ENCODE results near the gene MAS1L. TPM values are rescaled to one million over a fixed set of nuclear protein-coding genes. Genes with fewer than 3 reads are reported as not detected.
A peak's percentile ranks its signal among the peaks of the same experiment; 100 is the strongest.

MAS1L gene, protein sequence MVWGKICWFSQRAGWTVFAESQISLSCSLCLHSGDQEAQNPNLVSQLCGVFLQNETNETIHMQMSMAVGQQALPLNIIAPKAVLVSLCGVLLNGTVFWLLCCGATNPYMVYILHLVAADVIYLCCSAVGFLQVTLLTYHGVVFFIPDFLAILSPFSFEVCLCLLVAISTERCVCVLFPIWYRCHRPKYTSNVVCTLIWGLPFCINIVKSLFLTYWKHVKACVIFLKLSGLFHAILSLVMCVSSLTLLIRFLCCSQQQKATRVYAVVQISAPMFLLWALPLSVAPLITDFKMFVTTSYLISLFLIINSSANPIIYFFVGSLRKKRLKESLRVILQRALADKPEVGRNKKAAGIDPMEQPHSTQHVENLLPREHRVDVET
- not detected for polyA plus RNA-seq (2013, experiment 1 of 2; ENCODE audit: insufficient read length)
- not detected for polyA plus RNA-seq (2013, experiment 2 of 2; ENCODE audit: insufficient read length)

DNA sequence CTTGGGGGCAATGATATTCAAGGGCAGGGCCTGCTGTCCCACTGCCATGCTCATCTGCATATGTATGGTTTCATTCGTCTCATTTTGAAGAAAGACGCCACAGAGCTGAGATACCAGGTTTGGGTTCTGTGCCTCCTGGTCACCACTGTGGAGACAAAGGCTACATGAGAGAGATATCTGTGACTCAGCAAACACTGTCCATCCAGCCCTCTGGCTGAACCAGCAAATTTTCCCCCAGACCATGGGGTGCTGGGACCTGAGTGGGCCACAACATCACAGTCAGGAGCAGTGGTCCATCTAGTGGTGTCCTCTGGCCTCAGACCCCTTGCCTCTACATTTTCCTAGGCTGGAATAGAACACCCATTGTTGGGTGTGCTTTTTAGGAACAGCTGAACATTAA lies at the start of gene MAS1L:
TSS of gene MAS1L (minus strand) at position 297 of the 400 bp plus-strand sequence. CDS start at position 243, 54 bp downstream.
- no peak for DNase-seq

DNA sequence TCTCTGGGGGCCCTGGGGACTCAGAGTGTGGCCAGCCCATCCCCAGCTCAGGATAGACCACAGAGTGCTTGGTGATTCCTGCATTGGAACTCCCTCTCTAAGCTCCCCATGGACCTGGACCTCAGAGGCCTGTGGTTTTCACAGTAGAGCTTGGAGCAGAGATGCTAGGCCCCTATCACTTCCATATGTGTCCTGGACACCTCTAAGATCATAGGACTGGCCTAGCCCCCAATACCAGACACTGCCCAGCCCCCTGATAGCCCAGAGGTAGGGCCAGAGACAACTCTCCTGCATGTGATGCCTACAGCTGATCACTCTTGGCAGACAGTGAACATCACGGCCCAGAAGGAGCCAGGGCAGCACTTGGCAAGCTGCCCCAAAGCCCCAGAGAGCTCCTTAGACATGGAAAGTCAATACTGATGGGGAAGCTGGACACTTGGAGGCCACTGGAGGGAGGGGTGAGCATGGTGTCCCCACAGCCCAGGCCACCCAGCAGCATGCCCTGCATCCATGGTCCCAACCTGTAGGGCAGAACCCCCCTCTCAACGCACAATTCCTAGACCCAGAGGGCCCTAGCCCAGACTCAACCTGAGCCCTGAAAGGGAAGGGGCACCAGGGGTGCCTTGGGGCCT lies 44.7 kb upstream of the MAS1L start:
- no peak for DNase-seq

GRCh38 chr6:29531668-29532067 lies 43.9 kb upstream of the MAS1L start:
- DNase-seq: no peak

DNA sequence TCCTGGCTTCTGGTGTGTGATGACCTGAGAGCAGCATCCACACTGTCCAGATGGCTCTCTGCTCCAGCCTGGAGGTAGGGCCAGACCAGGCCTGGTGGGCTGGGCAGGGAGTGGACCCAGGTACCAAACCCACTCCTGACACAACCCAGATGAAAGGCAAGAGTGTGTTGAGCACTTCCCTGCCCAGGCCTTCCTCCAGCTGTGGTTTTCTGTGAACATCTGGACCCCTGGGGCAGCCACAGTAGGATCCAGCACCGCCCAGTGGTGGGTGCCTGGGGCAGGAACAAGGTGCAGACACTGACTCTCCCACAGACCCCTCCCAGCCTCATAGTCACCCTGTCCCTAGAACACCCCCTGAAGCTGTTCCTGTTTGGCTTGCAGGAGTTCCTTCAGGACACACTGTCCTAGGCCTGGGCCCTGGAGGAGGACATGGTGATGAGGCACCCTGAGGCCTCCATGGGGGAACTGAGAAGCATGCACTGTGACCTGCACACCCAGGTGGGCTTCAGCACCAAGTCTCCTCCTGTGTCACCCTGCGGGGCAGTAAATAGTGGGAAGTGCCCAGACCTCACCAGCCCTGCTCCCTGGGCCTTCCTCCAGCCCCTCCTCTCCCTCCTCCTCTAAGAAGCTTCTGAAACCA lies 43.0 kb upstream of the MAS1L start:
- no peak for DNase-seq

DNA sequence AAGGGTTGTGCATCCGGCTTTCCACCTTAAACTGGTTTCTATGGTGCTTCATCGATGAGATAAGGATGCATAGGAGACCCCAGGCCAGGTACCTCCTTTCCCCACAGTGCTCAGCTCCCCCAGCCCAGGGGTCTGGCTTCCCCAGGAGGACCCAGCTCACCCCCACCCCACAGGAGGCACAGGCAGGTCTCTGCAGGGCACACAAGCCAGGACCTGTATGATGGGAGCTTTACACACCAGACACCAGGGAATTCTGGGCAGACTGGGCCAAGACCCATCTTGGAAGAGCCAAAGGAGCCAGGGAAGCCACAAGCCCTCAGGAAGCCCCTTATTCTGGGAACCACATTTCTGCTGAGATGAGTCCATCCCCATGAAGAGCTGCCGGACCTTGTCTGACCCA lies 42.2 kb upstream of the MAS1L start:
- DNase-seq: no peak

GRCh38 chr6:29528988-29529560 lies 41.3 kb upstream of the MAS1L start:
- no peak for DNase-seq

- DNase-seq: no peak
These were observed 40.7 kb upstream of the MAS1L start for GRCh38 chr6:29528300-29528931.

- no peak for DNase-seq
These were observed 39.8 kb upstream of the MAS1L start for GRCh38 chr6:29527564-29527963.

GRCh38 chr6:29527126-29527525 lies 39.4 kb upstream of the MAS1L start:
- no peak for DNase-seq

- DNase-seq: no peak
These were observed 37.5 kb upstream of the MAS1L start for GRCh38 chr6:29525311-29525639.

- DNase-seq: no peak
These were observed 36.9 kb upstream of the MAS1L start for GRCh38 chr6:29524444-29525310.

GRCh38 chr6:29524044-29524443 lies 36.3 kb upstream of the MAS1L start:
- DNase-seq: no peak

DNA sequence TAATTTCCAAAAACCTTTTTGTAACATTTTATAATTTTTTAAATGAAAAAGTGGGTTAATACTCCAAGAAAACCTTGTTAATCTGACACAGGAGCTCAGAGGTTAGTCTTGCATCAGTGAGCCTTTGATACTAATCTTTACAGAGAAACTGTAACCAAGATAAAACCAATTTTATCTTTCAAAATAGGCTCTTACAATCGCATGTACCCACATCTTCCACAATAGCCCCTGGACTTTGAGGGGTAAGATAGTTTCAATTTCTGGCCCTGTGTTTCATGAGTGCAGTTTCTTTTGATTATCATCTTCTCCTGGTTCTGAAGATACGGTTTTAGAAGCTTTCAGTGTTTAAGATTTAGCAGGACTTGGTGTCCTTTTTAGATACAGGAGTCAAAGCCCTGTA lies 34.5 kb upstream of the MAS1L start:
- no peak for DNase-seq

- no peak for DNase-seq
These were observed 33.4 kb upstream of the MAS1L start for GRCh38 chr6:29521006-29521680.

DNA sequence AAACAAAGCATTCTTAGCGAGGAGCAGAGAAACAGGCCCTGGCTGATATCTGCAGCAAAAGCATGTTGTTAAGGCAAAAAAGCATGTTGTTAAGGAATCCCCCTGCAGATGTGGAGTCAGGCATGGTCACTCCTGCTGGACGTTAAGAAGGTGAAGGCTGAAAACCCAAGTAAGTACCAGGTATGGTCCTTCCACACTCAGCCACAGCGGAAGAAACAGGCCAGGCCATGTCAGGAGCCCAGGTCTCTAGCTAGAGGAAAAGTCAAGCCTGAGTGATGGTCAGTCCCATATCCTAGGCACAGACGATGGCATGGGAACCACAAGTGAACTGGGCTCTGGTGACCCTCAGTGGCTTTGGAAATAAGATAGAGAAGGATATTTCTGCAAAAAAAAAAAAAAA lies 32.5 kb upstream of the MAS1L start:
- DNase-seq: no peak

GRCh38 chr6:29519291-29520010 lies 31.7 kb upstream of the MAS1L start:
- DNase-seq: no peak

DNA sequence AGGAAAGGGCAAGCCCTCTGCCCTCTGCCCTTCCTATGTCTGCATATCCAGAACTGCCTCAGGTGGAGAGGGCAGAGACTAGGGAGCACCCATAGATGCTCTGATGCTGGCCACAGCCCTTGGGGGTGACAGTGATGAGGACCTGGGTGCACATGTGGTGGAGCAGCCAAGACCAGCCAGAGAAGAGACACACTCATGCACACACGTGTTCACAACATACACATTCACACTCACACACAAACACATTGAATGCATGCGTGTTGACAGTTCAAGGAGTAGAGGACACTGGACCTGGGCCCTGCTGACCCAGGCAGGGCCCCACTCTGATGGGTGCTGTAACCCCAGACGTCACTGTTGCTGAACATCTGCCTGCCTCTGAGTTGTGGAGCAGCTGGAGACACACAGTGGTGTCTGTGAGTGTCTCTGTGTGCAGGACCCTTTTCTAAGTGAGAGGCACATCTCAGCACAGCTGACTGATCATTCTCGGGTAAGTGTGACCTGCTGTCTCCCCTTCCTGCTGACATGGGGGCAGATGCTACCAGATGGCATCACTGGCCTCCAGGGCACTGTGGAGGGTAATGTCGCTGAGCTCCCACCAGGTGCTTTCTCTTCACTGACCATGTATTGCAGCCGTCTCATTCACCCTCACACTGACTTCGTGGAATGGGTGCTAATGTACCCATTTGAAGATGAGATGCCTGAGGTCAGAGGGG lies 30.1 kb upstream of the MAS1L start:
- no peak for DNase-seq

DNA sequence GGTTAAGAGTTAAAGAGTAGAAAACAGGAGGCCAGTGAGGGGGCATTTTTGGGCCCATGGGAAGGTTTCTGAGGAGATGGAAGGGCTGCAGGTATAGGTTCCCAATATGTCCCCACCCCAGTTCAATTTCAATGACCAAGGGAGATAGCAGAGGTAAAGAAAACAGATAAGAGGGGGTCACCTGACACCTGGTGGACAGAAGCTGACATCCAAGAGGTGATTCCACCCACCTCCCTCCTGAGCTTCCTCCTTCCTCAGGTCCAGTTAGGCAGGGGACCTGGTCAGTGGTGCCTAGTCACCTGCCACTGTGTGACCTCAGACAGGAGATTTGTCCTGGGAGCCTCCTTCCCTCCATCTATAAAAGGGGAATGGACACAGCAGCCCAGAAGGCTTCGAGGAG lies 29.5 kb upstream of the MAS1L start:
- DNase-seq: no peak

DNA sequence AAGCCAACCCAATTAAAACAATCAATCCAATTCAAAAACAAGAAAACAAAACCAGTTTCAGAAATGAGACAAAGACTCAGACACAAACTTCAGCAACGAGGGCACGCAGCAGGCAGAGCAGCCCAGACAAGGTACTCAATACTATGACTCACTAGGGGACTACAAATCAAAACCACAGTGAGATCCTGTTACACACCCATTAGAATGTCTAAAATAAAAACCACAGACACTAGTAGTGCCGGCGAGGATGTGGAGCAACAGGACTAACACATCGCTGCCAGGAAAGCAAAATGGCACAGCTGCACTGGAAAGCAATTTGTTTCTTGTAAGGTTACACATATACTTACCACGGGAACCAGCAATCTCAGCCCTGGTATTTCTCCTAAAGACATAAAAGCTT lies 28.4 kb upstream of the MAS1L start:
- DNase-seq: peak; percentile 4

GRCh38 chr6:29510746-29511300 lies 23.1 kb upstream of the MAS1L start:
- DNase-seq: no peak

All from fibroblast of skin of abdomen (primary cell).